SK-N-SH (cell line): ENCODE data around the gene WWTR1. TPM values are rescaled to one million over a fixed set of nuclear protein-coding genes. Genes with fewer than 3 reads are reported as not detected.

ENCODE experiments used
- CTCF ChIA-PET: fragments of 300-600, 350-600 bp; formaldehyde crosslinking; extraction: SDS; loops from one replicate; lab custom pipeline; 2021; lab: Yijun Ruan, JAX
- POLR2A ChIA-PET: fragments of 350-600 bp; sonication (Branson Sonifier 250); formaldehyde crosslinking; extraction: SDS; loops from one replicate; lab custom pipeline; 2020; ENCODE audit warnings: antibody characterized with exemption, inconsistent platforms; lab: Yijun Ruan, JAX
- DNase-seq: peaks from one replicate; pipeline ENCODE4 v3.0.0; 2012
- H2AFZ ChIP-seq: fragments of 200-600 bp; sonication (generic); 2 replicates; pipeline ENCODE4 v1.8.1; 2016; ENCODE audit warnings: antibody characterized with exemption, mild to moderate bottlenecking, low read depth
- H3F3A ChIP-seq: fragments of 200-600 bp; sonication (generic); replicated peaks from 2 replicates; pipeline ENCODE3; 2016; ENCODE audit warnings: antibody characterized with exemption, mild to moderate bottlenecking; ENCODE audit not compliant: insufficient read depth
- H3K27ac ChIP-seq, 2 experiments: fragments of 200-500 bp in 1 of 2; fragments of 200-600 bp in 1 of 2; sonication (Bioruptor generic) in 1 of 2; sonication (generic), shearing (Covaris generic) in 1 of 2; 2 replicates each; pipeline versions ENCODE4 v1.5.1 to v1.6.1; 2014 to 2016; ENCODE audit warnings: low read depth in 2 of 2, inconsistent platforms in 1 of 2, low read length in 1 of 2, mild to moderate bottlenecking in 1 of 2, mixed read lengths in 1 of 2
- H3K27me3 ChIP-seq: fragments of 200-600 bp; sonication (generic), shearing (Covaris generic); 2 replicates; pipeline ENCODE4 v1.6.1; 2016; ENCODE audit warnings: mixed run types; ENCODE audit not compliant: insufficient read depth
- H3K36me3 ChIP-seq, 2 experiments: fragments of 200-500 bp in 1 of 2; fragments of 200-600 bp in 1 of 2; sonication (Bioruptor generic) in 1 of 2; sonication (generic) in 1 of 2; replicated peaks in 1 of 2; 2 replicates each; pipeline versions ENCODE3 to v1.5.1; 2014 to 2016; ENCODE audit warnings: low read length in 1 of 2, mild to moderate bottlenecking in 1 of 2; ENCODE audit not compliant: insufficient read depth in 2 of 2, control insufficient read depth in 1 of 2
- H3K4me1 ChIP-seq, 2 experiments: fragments of 200-500 bp in 1 of 2; fragments of 200-600 bp in 1 of 2; sonication (Bioruptor generic) in 1 of 2; sonication (generic), shearing (Covaris generic) in 1 of 2; 2 replicates each; pipeline versions ENCODE4 v1.5.1 to v1.6.1; 2014 to 2016; ENCODE audit warnings: low read depth in 1 of 2, low read length in 1 of 2, mixed run types in 1 of 2; ENCODE audit not compliant: insufficient read depth in 2 of 2, control insufficient read depth in 1 of 2
- H3K4me2 ChIP-seq: fragments of 200-600 bp; sonication (generic), shearing (Covaris generic); 2 replicates; pipeline ENCODE4 v1.6.1; 2017; ENCODE audit warnings: mixed run types
- H3K4me3 ChIP-seq, 2 experiments: fragments of 200-500 bp in 1 of 2; fragments of 200-600 bp in 1 of 2; sonication (Bioruptor generic) in 1 of 2; sonication (generic), shearing (Covaris generic) in 1 of 2; 2 replicates each; pipeline versions ENCODE4 v1.5.1 to v1.8.1; 2014 to 2016; ENCODE audit warnings: low read depth in 2 of 2, inconsistent platforms in 1 of 2, low read length in 1 of 2, mild to moderate bottlenecking in 1 of 2, mixed read lengths in 1 of 2, moderate library complexity in 1 of 2
- H3K79me2 ChIP-seq: fragments of 200-600 bp; sonication (generic); 2 replicates; pipeline ENCODE4 v1.8.1; 2017; ENCODE audit warnings: mild to moderate bottlenecking; ENCODE audit not compliant: insufficient read depth
- H3K9ac ChIP-seq: fragments of 200-600 bp; sonication (generic); 2 replicates; pipeline ENCODE4 v1.6.1; 2017; ENCODE audit warnings: mixed run types
- H3K9me2 ChIP-seq: fragments of 200-600 bp; sonication (generic); 2 replicates; pipeline ENCODE4 v1.6.1; 2017; ENCODE audit warnings: mixed run types
- H3K9me3 ChIP-seq: fragments of 200-600 bp; sonication (generic); 2 replicates; pipeline ENCODE4 v1.6.1; 2017; ENCODE audit warnings: mixed run types, mild to moderate bottlenecking, moderate library complexity
- H4K20me1 ChIP-seq: fragments of 200-600 bp; sonication (generic); 2 replicates; pipeline ENCODE4 v1.6.1; 2017; ENCODE audit warnings: mild to moderate bottlenecking, mixed run types; ENCODE audit not compliant: insufficient read depth
- ELF1 ChIP-seq: IDR thresholded peaks from 2 replicates; pipeline ENCODE4 v1.4.0; 2012
- EP300 ChIP-seq, 2 experiments: IDR thresholded peaks; 2 replicates each; pipeline versions ENCODE4 v1.4.0 to v1.6.1; 2012; ENCODE audit warnings: borderline replicate concordance in 1 of 2, low read depth in 1 of 2, low read length in 1 of 2
- EZH2phosphoT487 ChIP-seq: fragments of 200-600 bp; sonication (generic); IDR thresholded peaks from 2 replicates; pipeline ENCODE4 v1.6.1; 2017; ENCODE audit warnings: low read depth, mixed run types, mild to moderate bottlenecking, antibody characterized with exemption, moderate library complexity, borderline replicate concordance
- FOSL2 ChIP-seq: IDR thresholded peaks from 2 replicates; pipeline ENCODE4 v1.4.0; 2012; ENCODE audit warnings: low read depth, mild to moderate bottlenecking, moderate library complexity, borderline replicate concordance
- FOXJ3 ChIP-seq: sonication (generic); formaldehyde crosslinking; IDR thresholded peaks from 2 replicates; pipeline ENCODE4 v1.5.1; 2020; ENCODE audit warnings: mild to moderate bottlenecking, missing genetic modification reagents
- GABPA ChIP-seq: IDR thresholded peaks from 2 replicates; pipeline ENCODE4 v1.4.0; 2012; ENCODE audit warnings: low read depth, mild to moderate bottlenecking
- JUND ChIP-seq: IDR thresholded peaks from 2 replicates; pipeline ENCODE4 v1.4.0; 2012
- MEF2A ChIP-seq: IDR thresholded peaks from 2 replicates; pipeline ENCODE4 v1.4.0; 2012; ENCODE audit warnings: low read depth, borderline replicate concordance
- MXI1 ChIP-seq: IDR thresholded peaks from 2 replicates; pipeline ENCODE4 v1.6.1; 2012; ENCODE audit warnings: mild to moderate bottlenecking, low read depth, low read length, improper control_type of control experiment
- NRF1 ChIP-seq: IDR thresholded peaks from 2 replicates; pipeline ENCODE4 v1.6.1; 2012; ENCODE audit warnings: low read depth, mild to moderate bottlenecking, low read length
- RXRA ChIP-seq: IDR thresholded peaks from 2 replicates; pipeline ENCODE4 v1.4.0; 2012; ENCODE audit warnings: low read depth, mild to moderate bottlenecking, borderline replicate concordance
- SIN3A ChIP-seq: IDR thresholded peaks from 2 replicates; pipeline ENCODE4 v1.6.1; 2012; ENCODE audit warnings: low read depth, mild to moderate bottlenecking, low read length, moderate library complexity, borderline replicate concordance
- TCF12 ChIP-seq: IDR thresholded peaks from 2 replicates; pipeline ENCODE4 v1.4.0; 2012
- YY1 ChIP-seq: IDR thresholded peaks from 2 replicates; pipeline ENCODE4 v1.4.0; 2012; ENCODE audit warnings: low read depth, mild to moderate bottlenecking
- WGBS: methylation state at CpG from one replicate; pipeline ENCODE4 v1.1.6; 2017; ENCODE audit warnings: low lambda C conversion rate; 5-methylcytosine and 5-hydroxymethylcytosine counted together
- polyA plus RNA-seq, 3 experiments: library from polyadenylated mRNA; depleted of rRNA; stranded (reverse); fragments of >200 nt; gene quantifications; 2 replicates each; pipeline ENCODE4 v1.2.3, GENCODE V29; 2012
- TF ChIP-seq, protein P1 (sequence below): IDR thresholded peaks from 2 replicates; pipeline ENCODE4 v1.4.0; 2012; ENCODE audit warnings: low read depth, borderline replicate concordance
- TF ChIP-seq, protein P2 (sequence below): IDR thresholded peaks from 2 replicates; pipeline ENCODE4 v1.6.1; 2012; ENCODE audit warnings: mild to moderate bottlenecking, low read depth, low read length, moderate library complexity
- TF ChIP-seq, protein P3 (sequence below): fragments of 150-350 bp; IDR thresholded peaks from 2 replicates; pipeline ENCODE4 v1.6.1; 2017; ENCODE audit warnings: antibody characterized with exemption, low read length, low read depth, borderline replicate concordance

The WWTR1 gene
- polyA plus RNA-seq, 1 of the 3 experiments (the other 2 are of a cell fraction): 60.6 TPM

DNA sequence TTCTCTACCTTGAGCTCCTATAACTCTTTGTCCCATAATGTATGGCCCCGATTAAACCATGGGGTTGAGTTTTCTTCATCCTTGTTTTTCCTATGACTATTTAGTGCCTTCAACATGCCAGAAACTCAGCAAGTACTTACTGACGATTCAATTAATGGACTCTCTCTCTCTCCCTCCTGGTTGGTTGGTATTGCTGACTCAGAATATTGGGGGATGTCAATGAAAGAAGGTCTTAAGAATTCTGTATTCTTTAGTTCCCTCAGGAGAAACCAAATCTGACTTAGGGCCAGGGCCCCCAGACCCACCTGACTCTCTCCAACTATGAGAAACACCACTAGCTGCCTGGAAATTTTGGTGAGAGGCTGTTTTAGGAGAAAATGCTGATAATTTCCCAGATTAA lies 142.6 kb downstream of the WWTR1 start:
- Histone ChIP-seq H2AFZ (no peak overlapping the region), H3F3A (peaks cover 11% of the 10 kb centered on the region), H3K36me3 (peaks cover 12 to 27% of the 10 kb centered on the region in 2 experiments), H3K4me3 (no peak overlapping the region), H3K9me3 (no peaks in the 10 kb centered on the region; the same call in 1 of the 2 replicates), H3K4me2 (no peak overlapping the region), H3K27ac (no peak overlapping the region), H3K27me3 (no peaks in the 10 kb centered on the region), H4K20me1 (no peaks in the 10 kb centered on the region), H3K9ac (no peak overlapping the region), H3K79me2 (no peaks in the 10 kb centered on the region), H3K4me1 (no peaks in the 10 kb centered on the region), H3K9me2 (no peaks in the 10 kb centered on the region)
- TF ChIP-seq, protein P1, sequence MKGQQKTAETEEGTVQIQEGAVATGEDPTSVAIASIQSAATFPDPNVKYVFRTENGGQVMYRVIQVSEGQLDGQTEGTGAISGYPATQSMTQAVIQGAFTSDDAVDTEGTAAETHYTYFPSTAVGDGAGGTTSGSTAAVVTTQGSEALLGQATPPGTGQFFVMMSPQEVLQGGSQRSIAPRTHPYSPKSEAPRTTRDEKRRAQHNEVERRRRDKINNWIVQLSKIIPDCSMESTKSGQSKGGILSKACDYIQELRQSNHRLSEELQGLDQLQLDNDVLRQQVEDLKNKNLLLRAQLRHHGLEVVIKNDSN: no peak
- no peak for TF ChIP-seq NRF1
- TF ChIP-seq FOSL2: no peak
- TF ChIP-seq MEF2A: no peak
- 65% methylated on average over 2 of the region's 2 CpGs for WGBS
- ChIA-PET POLR2A (no interaction called here), CTCF (interaction anchor here (1.3 to 1.4 kb wide), 3 partner anchors 15 to 299 kb away, joined by 3 to 6 read pairs (median 3); no protein-coding TSS in a partner anchor)
- DNase-seq: no peak

DNA sequence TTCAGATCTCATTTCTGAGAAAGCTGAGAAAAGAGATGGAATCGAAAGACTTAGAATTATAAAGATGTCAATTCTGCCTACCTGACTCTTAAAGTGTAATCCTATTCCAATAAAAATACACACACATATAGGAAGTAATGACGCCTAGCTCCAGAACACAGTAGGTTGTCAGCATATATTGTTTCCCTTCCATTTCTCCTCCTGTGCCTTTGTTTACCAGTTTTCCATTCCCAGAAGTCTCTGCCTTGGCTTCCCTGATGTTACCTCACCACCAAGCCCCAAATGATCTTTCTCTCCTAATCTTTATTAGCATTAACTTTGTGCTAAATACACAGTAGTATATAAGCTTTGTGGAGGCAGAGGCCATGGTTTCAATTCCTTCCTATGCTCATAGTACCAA lies 143.4 kb downstream of the WWTR1 start:
- peaks cover 11% of the 10 kb centered on the region for H3F3A ChIP-seq
- H3K9me2 ChIP-seq: no peaks in the 10 kb centered on the region
- H4K20me1 ChIP-seq: no peaks in the 10 kb centered on the region
- H3K4me1 ChIP-seq: no peaks in the 10 kb centered on the region
- H3K27ac ChIP-seq: no peak overlapping the region
- no peaks in the 10 kb centered on the region for H3K27me3 ChIP-seq
- no peaks in the 10 kb centered on the region; the same call in 1 of the 2 replicates for H3K9me3 ChIP-seq
- no peak for DNase-seq
- ChIA-PET POLR2A (no interaction called here), CTCF (interaction anchor here (0.7 to 1.7 kb wide), 6 partner anchors 16 to 299 kb away, joined by 3 to 9 read pairs (median 4); no protein-coding TSS in a partner anchor)
- no peaks in the 10 kb centered on the region for H3K79me2 ChIP-seq
- H2AFZ ChIP-seq: no peak overlapping the region
- peaks cover 8 to 23% of the 10 kb centered on the region in 2 experiments for H3K36me3 ChIP-seq
- TF ChIP-seq, protein P2, sequence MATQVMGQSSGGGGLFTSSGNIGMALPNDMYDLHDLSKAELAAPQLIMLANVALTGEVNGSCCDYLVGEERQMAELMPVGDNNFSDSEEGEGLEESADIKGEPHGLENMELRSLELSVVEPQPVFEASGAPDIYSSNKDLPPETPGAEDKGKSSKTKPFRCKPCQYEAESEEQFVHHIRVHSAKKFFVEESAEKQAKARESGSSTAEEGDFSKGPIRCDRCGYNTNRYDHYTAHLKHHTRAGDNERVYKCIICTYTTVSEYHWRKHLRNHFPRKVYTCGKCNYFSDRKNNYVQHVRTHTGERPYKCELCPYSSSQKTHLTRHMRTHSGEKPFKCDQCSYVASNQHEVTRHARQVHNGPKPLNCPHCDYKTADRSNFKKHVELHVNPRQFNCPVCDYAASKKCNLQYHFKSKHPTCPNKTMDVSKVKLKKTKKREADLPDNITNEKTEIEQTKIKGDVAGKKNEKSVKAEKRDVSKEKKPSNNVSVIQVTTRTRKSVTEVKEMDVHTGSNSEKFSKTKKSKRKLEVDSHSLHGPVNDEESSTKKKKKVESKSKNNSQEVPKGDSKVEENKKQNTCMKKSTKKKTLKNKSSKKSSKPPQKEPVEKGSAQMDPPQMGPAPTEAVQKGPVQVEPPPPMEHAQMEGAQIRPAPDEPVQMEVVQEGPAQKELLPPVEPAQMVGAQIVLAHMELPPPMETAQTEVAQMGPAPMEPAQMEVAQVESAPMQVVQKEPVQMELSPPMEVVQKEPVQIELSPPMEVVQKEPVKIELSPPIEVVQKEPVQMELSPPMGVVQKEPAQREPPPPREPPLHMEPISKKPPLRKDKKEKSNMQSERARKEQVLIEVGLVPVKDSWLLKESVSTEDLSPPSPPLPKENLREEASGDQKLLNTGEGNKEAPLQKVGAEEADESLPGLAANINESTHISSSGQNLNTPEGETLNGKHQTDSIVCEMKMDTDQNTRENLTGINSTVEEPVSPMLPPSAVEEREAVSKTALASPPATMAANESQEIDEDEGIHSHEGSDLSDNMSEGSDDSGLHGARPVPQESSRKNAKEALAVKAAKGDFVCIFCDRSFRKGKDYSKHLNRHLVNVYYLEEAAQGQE: no peak
- TF ChIP-seq EP300 (IDR thresholded peaks at IDR 0.05; ENCODE audit: borderline replicate concordance in 1 of 2, low read depth in 1 of 2, low read length in 1 of 2) (no peak), NRF1 (no peak), ELF1 (no peak), EZH2phosphoT487 (no peak), JUND (no peak), FOXJ3 (no peak), TCF12 (no peak), SIN3A (no peak), YY1 (no peak), MXI1 (no peak), RXRA (no peak), GABPA (no peak)
- TF ChIP-seq, protein P3, sequence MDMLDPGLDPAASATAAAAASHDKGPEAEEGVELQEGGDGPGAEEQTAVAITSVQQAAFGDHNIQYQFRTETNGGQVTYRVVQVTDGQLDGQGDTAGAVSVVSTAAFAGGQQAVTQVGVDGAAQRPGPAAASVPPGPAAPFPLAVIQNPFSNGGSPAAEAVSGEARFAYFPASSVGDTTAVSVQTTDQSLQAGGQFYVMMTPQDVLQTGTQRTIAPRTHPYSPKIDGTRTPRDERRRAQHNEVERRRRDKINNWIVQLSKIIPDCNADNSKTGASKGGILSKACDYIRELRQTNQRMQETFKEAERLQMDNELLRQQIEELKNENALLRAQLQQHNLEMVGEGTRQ: no peak
- 85% methylated on average over 2 of the region's 2 CpGs for WGBS
- no peak overlapping the region for H3K4me3 ChIP-seq
- no peak overlapping the region for H3K4me2 ChIP-seq
- no peak overlapping the region for H3K9ac ChIP-seq
